Colonic mucosa (tissue), 4 donors: ENCODE measurements around the gene RBFOX2. TPM values are rescaled to one million over a fixed set of nuclear protein-coding genes. Genes with fewer than 3 reads are reported as not detected.

Experiments
- DNase-seq: peaks from one replicate; pipeline ENCODE4 v3.0.0-alpha.2; 2020
- H3K27ac ChIP-seq: fragments of 200-600 bp; one replicate; pipeline ENCODE4 v1.8.0; 2021
- H3K27me3 ChIP-seq: fragments of 200-600 bp; one replicate; pipeline ENCODE4 v1.8.0; 2021
- H3K36me3 ChIP-seq: fragments of 200-600 bp; one replicate; pipeline ENCODE4 v1.8.0; 2021
- H3K4me1 ChIP-seq: fragments of 200-600 bp; one replicate; pipeline ENCODE4 v1.8.0; 2021; ENCODE audit warnings: mild to moderate bottlenecking
- H3K4me3 ChIP-seq: fragments of 200-600 bp; one replicate; pipeline ENCODE4 v1.8.0; 2021
- H3K9ac ChIP-seq, 2 donors: one replicate each; pipeline ENCODE4 v1.7.0; 2013; ENCODE audit warnings: control low read depth in 2 of 2, low read depth in 2 of 2, low read length in 2 of 2
- H3K9me3 ChIP-seq: fragments of 200-600 bp; one replicate; pipeline ENCODE4 v1.8.0; 2021
- intact Hi-C: fragments of 100-400 bp; cut with DNase I; formaldehyde crosslinking; loops from one replicate; pipeline ENCODE4 v1.14.1; 2022
- total RNA-seq, 2 donors: library from RNA; stranded (reverse); fragmentation: NEBNext Ultra II Directional in 1 of 2; extraction: Animal tissue kit (Norgen Biotek cat#: 25700) in 1 of 2; gene quantifications; one replicate each; pipeline ENCODE4 v1.2.1, GENCODE V29; 2021
- TF ChIP-seq, protein P1 (sequence below): fragments of 200-600 bp; IDR thresholded peaks from one replicate; pipeline ENCODE4 v1.8.0; 2022; ENCODE audit warnings: antibody characterized with exemption, mild to moderate bottlenecking
- donor health status: healthy.
- donor health status: DM: no; HTN: no; CAD: no.
- donor health status: DM: no; HTN: no; CAD: no.

The RBFOX2 gene
- total RNA-seq, 2 donors from 2014 or later = 44.4 to 60.2 TPM

DNA sequence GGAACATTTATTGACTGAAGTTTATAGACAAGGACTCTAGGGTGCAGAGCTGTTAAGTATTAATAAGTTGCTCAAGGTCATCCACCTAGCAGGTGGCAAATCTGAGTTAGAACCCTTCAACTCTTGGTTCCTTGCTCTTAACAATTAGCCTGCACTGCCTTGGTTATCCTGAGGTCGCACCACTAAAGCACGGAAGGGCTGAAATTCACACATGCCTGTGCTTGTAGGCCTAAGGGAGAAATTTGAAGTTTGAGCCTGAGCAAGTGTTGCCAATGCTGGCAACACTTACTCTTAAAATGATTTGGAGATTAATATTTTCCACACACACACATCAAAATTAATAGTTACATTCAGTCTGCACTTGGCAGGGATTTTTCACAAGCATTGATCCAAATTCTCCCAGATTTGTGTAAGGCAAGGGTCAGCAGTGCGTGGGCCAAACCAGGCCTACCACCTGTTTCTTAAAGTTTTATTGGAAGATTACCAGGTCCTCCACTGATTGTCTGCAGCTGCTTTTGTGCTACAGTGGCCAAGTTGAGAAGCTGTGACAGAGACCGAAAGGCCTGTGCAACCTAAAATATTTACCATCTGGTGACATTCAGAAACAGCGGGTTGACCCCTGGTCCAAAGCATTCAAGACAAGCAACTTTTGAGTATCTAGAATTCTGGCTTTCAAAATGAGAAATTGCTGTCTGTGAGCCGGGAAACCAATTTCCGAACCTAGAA, 294.7 kb downstream of the RBFOX2 start:
- intact Hi-C loops = no loop called here
- Histone ChIP-seq H3K4me1 (no peaks in the 10 kb centered on the region), H3K36me3 (no peaks in the 10 kb centered on the region), H3K9me3 (no peaks in the 10 kb centered on the region), H3K27ac (no peak overlapping the region), H3K4me3 (no peak overlapping the region), H3K9ac (no peak overlapping the region), H3K27me3 (no peaks in the 10 kb centered on the region)
- TF ChIP-seq, protein P1, sequence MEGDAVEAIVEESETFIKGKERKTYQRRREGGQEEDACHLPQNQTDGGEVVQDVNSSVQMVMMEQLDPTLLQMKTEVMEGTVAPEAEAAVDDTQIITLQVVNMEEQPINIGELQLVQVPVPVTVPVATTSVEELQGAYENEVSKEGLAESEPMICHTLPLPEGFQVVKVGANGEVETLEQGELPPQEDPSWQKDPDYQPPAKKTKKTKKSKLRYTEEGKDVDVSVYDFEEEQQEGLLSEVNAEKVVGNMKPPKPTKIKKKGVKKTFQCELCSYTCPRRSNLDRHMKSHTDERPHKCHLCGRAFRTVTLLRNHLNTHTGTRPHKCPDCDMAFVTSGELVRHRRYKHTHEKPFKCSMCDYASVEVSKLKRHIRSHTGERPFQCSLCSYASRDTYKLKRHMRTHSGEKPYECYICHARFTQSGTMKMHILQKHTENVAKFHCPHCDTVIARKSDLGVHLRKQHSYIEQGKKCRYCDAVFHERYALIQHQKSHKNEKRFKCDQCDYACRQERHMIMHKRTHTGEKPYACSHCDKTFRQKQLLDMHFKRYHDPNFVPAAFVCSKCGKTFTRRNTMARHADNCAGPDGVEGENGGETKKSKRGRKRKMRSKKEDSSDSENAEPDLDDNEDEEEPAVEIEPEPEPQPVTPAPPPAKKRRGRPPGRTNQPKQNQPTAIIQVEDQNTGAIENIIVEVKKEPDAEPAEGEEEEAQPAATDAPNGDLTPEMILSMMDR = no peak
- DNase-seq = no peak

DNA sequence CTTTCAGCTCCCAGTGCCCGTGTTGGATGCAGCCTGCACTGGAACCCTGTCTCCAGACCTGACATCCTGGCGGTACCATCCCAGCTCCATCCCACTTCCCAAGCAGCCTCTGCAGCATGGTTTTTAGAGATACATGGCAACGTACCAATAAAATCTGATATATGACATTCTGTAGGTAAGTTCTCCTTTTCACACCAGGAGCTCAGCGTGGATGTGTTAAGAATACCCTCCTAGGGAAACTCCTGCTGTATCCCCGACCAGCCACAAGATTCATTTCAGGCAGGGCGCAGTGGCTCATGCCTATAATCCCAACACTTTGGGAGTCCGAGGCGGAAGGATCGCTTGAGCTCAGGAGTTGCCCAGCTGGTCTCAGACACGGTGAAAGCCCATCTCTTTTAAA, 295.6 kb downstream of the RBFOX2 start:
- TF ChIP-seq, protein P1 = no peak
- H3K9ac ChIP-seq = no peak overlapping the region

DNA sequence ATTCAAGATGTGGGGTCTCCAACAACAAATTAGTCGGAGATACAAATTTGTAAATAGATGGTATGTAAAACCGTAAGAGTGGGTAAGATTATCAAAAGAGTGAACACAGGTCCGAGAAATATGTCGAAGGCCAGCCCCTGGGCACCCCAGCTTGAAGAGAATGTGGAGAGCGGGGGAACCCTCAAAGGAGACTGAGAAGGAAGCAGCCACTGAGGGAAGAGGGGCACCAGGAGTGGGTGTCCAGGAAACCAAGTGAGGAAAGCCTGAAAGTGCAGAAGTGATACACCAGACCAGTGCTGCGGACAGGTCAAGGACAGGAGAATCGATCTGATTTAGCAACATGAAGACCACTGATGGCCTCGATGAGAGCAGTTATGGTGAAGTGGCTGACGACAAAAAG, 296.5 kb downstream of the RBFOX2 start:
- intact Hi-C loops = no loop called here
- H3K36me3 ChIP-seq = no peaks in the 10 kb centered on the region

More for the DNA sequence above, 295.6 kb downstream of the RBFOX2 start:
- intact Hi-C loops = no loop called here
- H3K4me3 ChIP-seq = no peak overlapping the region
- H3K4me1 ChIP-seq = no peaks in the 10 kb centered on the region
- no peak for DNase-seq
- no peaks in the 10 kb centered on the region for H3K9me3 ChIP-seq
- no peak overlapping the region for H3K27ac ChIP-seq
- H3K27me3 ChIP-seq = no peaks in the 10 kb centered on the region
- no peaks in the 10 kb centered on the region for H3K36me3 ChIP-seq

DNA sequence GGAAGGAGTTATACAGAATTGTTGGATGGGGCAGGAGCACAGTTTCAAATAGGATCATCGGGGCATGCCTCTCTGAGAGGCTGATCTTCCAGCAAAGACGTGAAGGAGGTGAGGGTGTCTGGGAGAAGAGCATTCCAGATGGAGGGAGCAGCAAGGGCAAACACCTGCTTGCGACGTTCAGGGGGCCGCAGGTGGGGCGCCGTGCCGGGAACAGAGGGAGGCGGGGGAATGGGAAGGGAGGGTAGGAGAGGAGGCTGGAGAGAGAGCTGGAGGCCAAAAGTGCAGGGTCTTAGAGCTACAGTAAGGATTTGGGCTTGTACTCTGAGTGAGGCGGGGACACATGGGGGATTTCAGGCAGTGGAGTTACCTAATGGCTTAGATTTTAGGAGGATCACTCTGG, 297.3 kb downstream of the RBFOX2 start:
- H3K4me1 ChIP-seq = no peaks in the 10 kb centered on the region
- H3K36me3 ChIP-seq = no peaks in the 10 kb centered on the region
- H3K9ac ChIP-seq = no peak overlapping the region
- H3K27me3 ChIP-seq = no peaks in the 10 kb centered on the region
- no peaks in the 10 kb centered on the region for H3K9me3 ChIP-seq
- TF ChIP-seq, protein P1 = no peak
- H3K4me3 ChIP-seq = no peak overlapping the region
- no peak overlapping the region for H3K27ac ChIP-seq
- no peak for DNase-seq
- intact Hi-C loops = no loop called here

More for the DNA sequence above, 296.5 kb downstream of the RBFOX2 start:
- TF ChIP-seq, protein P1 = no peak
- no peaks in the 10 kb centered on the region for H3K9me3 ChIP-seq
- H3K27me3 ChIP-seq = no peaks in the 10 kb centered on the region
- H3K27ac ChIP-seq = no peak overlapping the region
- H3K4me1 ChIP-seq = no peaks in the 10 kb centered on the region
- DNase-seq = no peak
- no peak overlapping the region for H3K4me3 ChIP-seq
- no peak overlapping the region for H3K9ac ChIP-seq

DNA sequence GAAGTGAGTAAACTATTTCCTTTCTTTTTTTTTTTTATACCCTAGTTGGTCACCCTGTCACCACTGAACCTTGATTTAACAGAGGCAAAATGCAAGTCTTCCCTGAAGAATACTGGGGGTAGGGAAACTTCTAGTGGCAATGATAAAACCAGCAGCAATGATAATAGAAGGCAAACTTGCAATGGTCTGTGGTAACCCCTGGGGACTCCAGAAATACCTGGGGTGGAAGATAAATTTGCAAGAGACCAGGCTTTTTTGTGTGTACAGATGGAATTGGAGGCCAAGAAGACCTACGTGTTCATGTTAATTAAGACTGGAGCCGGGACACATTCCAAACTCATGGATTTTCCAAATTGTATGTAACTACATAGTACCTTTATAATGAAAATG, 299.3 kb downstream of the RBFOX2 start:
- H3K9ac ChIP-seq = no peak overlapping the region
- H3K27ac ChIP-seq = no peak overlapping the region
- intact Hi-C loops = no loop called here

More for the DNA sequence above, 299.3 kb downstream of the RBFOX2 start:
- H3K4me1 ChIP-seq = no peaks in the 10 kb centered on the region
- H3K4me3 ChIP-seq = no peak overlapping the region
- no peaks in the 10 kb centered on the region for H3K27me3 ChIP-seq
- no peaks in the 10 kb centered on the region for H3K9me3 ChIP-seq
- no peak for DNase-seq
- H3K36me3 ChIP-seq = no peaks in the 10 kb centered on the region
- TF ChIP-seq, protein P1 = no peak
